HG02970 (cell line): Measurements from ENCODE around the gene CHCHD1.
"Not testable (repeated sequence)": the region's sequence is repeated elsewhere in the genome, so short reads cannot be mapped to it uniquely, and the experiment has no call there.

Source experiments
- ATAC-seq: cut with Tn5 transposase; IDR thresholded peaks from one replicate; pipeline ENCODE4 v1.9.1; 2021; ENCODE audit warnings: mild to moderate bottlenecking, moderate library complexity, moderate number of reproducible peaks; ENCODE audit not compliant: unreplicated experiment, low FRiP score

Gene CHCHD1

DNA sequence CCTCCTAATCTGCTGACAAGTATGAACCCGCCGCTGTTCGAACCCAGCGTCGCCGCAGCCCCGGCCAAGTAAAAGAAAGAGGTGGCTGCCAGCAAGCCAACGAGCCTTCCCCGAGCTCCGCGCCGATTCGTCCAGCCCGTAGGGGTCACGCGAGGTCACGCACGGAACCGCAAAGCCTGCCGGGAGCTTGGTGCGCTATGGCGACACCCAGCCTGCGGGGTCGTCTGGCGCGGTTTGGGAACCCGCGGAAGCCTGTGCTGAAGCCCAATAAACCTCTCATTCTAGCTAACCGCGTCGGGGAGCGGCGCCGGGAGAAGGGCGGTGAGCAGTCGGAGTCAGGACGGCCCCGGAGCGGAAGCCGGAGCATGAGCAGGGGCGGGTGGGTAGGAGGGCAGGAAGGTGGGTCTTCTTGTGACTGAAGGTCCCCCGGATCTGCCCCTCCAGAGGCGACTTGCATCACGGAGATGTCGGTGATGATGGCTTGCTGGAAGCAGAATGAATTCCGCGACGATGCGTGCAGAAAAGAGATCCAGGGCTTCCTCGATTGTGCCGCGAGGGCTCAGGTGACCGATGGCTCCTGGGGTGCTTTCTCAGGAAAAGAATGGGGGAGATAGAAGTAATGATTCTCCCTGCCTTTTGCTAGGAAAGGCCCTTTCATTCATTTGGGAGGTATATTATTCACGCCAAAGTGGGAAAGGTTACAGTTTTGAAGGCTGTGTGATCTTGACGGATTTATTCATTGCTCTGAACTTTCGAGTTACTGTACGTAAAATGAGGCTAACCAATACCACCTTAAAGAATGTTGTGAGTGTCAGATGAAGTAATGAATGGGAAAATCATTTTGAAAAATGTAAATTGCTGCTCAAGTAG is at the start of gene CHCHD1:
CHCHD1 (plus strand) TSS at position 170 of the 870 bp plus-strand sequence; CDS start at position 198, 28 bp downstream.
- peak; percentile 44 for ATAC-seq

DNA sequence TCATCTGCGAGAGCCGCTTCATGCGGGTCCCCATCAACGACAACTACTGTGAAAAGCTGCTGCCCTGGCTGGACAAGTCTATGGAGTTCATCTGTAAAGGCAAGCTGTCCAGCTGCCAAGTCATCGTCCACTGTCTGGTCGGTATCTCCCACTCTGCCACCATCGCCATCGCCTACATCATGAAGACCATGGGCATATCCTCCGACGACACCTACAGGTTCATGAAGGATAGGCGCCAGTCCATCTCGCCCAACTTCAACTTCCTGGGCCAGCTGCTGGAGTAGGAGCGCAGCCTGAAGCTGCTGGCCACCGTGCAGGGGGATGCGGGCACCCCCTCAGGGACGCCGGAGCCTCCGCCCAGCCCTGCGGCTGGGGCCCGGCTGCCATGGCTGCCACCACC is 49.4 kb upstream of the CHCHD1 start:
- ATAC-seq = no peak

DNA sequence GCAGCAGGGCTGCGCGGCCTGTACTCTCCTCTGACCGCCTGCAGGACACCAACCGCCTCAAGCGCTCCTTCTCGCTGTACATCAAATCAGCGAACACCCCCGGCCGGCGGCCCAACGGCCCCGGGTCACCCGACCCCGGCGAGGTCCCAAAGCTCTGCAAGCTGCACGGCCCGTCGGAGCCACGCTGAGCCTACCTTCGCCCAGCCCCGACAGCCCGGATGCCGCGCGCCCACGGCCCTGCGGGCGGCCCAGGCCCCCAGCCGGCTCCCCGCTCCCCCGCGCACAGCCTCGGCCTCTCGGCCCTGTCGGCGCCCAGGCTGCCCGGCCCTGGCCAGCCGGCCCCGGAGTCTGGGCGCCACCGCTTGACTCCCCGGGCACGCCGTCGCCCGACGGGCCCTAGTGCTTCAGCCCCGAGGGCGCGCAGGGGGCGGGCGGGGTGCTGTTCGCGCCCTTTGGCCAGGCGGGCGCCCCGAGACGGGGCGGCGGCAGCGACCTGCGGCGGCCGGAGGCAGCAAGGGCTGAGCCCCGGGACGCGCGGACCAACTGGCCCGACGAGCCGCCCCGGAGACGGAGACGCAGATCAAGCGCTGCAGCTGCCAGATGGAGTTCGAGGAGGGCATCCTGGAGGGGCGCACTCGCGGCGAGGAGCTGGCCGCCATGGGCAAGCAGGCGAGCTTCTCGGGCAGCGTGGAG is 48.8 kb upstream of the CHCHD1 start:
- ATAC-seq = no peak

DNA sequence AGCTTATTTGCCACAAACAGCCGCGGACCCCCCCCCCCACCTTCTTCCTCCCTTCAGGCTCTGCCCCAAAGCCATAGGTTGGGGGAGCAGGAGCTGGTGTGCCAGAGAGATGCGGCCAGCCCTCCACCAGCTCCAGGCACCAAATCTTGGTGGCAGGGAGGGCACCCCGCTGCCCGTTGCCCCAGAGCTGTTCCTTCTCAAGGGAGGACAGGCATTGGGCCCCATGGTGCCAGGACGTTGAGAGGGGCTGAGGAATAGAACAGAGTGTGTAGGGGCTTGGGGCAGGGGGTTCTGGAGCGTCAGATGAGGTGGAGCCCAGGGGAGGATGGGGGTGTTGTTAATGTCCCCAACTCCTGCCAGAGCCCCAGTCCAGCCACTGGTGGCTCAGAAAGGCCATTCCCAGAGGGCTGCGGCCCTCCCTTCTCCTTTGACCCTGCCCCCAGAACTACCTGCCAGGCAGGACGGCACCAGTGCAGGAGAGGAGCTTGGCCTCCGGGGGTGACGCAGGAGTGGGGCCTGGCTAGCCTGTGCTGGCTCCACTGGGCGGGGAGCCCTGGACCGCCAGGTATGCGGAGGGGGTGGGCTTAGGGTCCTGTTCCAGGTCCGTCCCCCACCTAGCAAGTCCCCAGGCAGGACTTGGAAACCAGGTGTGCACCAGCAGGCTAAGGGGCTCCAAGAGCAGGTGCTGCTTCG is 47.7 kb upstream of the CHCHD1 start:
- ATAC-seq = no peak

DNA sequence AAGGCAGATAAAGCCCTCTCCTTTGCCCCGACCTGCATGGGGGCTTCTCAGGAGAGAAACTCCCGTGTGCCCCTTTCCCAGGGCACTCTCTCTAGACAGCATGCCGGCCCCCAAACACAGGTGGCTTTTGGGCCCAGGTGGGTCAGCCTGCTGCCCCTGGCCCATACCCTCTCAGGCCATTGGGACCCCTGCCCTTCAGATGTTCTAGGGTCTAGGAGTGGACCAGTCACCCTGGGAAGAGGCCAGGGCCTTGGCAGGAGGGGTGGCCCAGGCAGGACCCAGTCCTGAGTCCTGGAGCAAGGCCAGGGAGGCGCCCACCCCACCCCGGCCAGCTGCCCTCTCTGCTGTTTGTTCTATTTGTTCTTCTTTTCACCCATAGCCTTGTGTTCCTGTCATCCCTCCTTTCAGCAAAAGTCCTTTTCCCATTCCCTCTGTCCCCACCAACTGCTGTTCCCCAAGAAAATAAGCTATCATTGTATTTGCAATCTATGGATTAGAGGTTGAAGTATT is 47.0 kb upstream of the CHCHD1 start:
- ATAC-seq = no peak

DNA sequence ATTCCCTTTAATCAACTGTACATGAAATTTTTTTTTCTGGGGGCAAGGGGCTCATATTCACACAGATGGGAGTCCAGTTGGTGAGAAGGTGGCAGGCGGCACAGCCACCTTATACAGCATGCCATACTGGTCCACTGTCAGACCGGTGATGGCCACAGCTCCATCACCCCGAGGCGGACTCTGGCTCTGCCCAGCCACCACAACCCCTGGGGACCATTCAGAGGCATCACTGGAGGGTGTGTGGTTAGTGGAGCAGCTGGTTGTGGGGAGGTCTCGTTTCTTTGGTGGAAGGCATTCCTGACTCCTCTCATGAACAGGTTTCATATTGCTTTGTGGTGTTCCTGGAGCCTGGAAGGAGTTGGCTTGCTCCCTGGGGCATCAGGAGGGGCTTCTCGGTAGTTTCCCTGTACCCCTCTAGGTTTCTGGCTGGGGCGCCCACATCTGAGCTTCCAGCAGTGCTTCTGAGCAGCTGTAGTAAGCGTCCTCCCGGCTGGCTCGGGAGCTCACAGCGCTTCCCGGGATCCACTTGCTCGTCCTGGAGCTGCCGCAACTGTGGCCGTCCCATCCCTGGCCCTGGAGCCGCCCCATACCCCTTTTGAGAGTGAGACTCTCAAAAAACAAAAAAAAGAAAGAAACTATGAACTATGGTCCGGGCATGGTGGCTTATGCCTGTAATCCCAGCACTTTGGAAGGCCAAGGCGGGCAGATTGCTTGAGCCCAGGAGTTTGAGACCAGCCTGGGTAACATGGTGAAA is 41.2 kb upstream of the CHCHD1 start:
- ATAC-seq = not testable (repeated sequence)

DNA sequence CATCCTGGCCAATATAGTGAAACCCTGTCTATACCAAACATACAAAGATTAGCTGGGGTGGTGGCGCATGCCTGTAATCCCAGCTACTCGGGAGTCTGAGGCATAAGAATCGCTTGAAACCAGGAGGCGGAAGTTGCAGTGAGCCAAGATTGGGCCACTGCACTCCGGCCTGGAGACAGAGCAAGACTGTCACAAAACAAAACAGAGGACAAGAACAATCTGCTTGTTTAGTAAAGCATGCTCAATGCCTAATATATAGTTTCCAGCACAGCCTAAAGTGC is 39.5 kb upstream of the CHCHD1 start:
- no peak for ATAC-seq

DNA sequence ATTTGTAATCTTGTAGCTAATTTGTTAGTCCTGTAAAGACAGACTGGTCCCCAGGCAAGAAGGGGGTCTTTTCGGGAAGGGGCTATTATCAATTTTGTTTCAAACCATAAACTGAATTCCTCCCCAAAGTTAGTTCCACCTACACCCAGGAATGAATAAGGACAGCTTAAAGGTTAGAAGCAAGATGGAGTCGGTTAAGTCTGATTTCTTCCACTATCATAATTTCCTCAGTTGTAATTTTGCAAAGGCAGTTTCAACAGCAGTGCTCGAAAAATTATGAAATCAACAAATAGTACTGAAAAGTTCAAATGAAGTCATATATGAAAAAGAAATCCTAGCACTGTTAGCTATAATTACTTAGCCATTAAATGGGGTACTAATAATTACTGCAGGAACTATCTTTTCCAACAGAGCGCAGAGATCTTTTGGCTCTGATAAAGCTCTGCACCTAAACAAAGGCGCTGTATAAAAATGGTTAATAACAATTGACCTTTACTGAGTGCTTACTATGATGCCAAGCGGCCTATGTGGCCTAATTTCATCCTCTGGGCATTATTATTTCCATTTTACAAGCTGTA is 38.4 kb upstream of the CHCHD1 start:
- no peak for ATAC-seq

DNA sequence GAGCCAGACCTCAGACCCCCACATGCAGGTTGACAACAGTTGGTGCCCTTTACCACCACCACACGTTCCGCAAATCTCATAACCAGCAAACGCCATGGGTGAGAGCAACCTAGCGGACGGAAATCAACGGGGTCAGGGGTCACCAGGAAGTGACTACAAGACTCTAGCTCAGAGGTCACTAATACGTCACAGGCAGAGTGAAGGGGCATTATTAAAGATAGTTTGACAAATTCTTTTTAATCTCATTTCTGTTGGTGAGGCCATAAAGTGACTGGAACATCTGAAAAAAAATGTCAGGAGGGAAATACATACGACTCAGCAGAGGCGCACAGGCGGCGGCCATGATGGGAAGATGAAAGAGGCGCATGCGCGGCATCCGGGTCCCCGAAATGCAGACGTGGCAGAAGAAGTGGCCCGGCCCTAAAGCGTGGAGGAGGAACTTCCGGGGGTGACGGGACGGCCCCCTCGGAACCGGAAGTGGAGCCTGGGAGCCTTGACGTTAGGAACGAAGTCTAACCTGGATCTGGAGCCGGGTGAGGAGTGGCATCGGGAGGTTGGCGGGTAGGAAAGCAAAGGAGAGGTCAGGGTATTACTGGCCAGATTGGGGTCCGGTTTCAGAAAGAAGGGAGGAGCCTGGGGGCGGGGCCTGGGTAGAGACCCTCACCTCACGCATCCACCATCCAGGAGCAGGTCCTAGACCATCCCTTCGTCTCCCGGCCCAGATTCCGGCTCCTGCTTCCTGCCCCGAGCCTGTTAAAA is 37.8 kb upstream of the CHCHD1 start, which contains the start of gene SEC24C:
SEC24C (plus strand) TSS at position 468 of the 759 bp plus-strand sequence. CDS start 2,461 bp downstream, outside the sequence.
- peak; percentile 91 for ATAC-seq

DNA sequence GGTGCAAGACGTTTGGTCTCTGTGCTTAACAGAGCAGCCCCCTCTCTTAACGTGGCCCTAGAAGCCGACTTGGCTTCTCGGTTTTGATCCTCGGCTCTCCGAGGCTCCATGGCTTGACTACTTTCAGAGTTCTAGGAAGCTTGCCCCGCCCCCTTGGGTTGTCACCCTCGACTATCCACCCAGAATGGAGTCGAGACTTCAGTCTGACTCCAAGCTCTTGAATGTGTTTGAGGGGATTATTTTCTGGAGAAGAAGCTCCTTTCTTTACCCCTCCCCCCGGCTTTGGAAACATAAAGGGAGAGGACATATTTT is 37.2 kb upstream of the CHCHD1 start:
- ATAC-seq = peak; percentile 16

DNA sequence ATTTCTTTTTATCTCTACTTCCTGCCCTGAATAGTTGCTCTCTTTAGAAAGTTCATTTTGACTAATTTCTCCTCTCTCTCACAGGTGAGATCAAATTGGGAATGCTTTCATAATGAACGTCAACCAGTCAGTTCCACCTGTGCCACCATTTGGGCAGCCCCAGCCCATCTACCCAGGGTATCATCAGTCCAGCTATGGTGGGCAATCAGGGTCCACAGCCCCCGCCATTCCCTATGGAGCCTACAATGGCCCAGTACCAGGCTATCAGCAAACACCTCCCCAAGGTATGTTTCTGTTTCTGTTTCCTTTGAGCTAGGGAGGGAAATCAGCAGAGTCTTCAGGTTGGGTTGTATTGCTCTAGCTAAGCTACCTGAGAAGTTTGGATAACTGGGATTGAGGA is 35.1 kb upstream of the CHCHD1 start:
- ATAC-seq = no peak

DNA sequence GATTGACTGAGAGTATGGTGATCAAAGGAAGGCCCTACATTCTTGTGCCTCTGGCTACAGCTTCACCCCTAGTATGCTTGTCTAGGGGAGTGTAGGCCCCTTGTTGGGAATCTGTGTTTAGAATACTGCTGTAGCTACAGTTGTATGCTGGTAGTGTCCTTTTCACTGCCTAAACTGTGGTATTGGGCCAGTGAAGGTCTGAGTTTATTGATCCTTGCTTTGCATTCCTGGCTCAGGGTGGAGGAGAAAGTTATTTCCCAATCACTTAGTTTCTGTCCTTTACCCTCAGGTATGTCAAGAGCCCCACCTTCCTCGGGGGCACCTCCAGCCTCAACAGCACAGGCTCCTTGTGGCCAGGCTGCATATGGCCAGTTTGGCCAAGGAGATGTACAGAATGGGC is 31.0 kb upstream of the CHCHD1 start:
- no peak for ATAC-seq

DNA sequence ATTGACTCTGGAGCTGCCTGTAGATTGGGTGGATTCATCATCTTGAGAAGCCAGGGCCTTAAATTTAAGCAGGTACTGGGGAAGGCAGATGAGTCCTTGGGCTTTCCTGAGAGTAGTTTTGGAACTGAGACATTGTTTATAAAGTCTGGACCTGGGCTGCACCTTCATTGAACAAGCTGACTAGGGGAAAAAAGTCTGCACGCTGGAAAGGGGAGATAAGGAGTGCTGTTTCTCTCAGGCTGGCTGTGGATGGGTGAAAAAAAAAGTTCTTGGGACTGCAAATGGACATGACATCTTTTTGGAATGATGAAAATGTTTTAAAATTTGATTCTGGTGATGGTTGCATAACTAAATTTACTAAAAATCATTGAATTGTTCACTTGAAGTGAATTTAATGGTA is 25.7 kb upstream of the CHCHD1 start:
- ATAC-seq = no peak

DNA sequence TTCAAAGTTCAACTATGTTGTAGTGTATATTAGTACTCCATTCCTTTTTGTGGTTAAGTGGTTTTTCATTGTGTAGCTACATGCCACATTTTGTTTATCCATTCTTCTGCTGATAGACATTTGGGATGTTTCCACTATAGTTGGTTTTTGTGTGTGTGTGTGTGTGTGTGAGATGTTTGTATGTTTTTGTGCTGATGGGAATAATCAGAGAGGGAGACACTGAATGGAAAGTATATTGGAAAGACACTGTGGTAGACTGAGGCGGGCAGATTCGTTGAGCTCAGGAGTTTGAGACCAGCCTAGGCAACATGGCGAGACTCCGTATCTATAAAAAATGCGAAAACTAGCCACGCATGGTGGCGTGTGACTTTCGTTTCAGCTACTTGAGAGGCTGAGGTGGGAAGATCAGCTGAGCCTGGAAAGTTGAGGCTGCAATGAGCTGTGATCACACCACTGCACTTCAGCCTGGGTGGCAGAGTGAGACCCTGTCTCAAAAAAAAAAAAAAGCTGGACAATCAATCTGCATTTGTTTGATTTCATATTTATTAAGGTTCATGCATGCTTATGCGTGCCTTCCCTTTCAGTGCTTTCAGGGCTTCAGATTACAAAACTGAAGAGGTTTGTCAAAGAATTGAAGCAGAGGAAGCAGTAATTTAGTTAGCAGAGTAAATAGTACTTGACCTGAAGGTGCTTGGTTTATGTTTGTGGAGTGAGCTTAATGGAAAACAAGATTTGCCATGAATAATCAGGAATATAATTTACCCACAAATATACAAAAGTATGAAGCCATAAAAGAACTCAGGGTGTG is 22.9 kb upstream of the CHCHD1 start:
- no peak for ATAC-seq

DNA sequence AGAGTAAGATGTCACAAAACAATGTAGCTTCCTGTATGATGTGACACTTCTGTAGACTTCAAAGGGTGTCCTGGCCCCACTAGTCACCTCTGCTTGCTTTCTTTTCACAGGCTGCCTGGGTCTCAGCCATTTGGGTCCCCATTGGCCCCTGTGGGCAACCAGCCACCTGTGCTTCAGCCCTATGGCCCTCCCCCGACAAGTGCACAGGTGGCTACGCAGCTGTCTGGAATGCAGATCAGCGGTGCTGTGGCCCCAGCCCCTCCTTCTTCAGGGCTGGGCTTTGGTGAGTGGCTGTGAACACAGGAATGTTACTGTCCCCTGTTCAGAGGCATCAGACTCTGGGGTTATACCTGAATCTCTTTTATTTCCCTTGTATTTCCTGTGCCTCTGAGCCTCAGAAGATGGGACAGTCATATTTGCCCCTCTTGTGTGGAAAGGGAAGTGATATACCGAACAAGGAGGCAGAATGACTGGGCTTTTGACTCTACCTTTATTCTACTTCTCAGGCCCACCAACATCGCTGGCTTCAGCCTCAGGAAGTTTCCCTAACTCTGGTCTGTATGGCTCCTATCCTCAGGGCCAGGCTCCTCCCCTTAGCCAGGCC is 22.2 kb upstream of the CHCHD1 start:
- no peak for ATAC-seq

DNA sequence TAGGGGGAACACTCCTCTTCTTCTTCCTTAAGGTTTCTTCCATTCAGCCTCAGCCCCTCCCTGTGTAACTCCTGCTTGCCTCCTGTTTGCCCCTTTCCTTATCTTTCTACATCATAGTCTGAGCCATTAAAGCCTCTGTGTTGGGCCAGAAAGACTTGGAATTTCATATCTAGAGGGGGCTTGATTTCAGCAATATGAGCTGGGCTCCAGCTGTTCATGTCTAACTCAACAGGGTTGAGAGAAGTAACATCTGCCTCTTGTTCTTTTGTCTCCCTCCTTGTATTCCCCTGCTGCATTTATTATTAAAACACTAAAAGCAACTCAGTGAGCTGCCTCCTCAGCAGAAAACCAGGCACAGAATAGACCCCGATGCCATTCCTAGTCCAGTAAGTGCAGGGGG is 20.1 kb upstream of the CHCHD1 start:
- ATAC-seq = no peak

DNA sequence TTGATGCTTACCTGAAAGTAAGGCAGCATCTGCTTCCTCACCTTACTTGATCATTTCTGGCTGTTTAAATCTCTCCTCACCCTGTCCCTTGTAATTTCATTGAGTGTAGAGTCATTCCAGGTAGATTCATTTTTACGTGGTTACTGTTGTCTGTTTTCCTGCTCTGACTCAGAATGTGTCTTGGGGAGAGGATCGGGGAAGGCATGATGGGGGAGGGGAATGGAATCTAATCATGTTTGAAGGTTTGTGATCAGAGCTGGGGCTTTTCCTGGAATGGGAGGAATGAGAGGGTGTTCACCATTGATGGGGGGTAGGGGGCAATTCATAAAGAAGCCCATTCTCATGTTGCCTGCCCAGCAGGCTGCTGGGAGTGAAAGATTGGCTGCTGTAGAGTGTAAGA is 18.9 kb upstream of the CHCHD1 start:
- ATAC-seq = no peak

DNA sequence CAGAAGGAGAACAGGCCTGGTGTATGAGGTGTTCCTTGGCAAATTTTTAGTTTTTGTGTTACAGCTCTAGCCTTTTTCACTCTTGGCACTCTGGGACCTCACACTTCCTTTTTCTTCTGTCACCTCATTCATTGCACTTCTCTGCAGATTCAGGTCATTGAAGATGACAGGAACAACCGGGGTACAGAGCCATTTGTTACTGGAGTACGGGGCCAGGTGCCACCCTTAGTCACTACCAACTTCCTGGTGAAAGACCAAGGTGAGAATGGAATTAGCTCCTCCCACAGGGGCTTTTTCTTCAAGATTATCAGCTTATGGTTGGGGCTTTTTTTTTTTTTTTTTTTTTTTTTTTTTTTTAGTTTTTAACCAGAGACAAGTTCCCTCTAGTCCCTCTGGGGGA is 18.5 kb upstream of the CHCHD1 start:
- ATAC-seq = no peak
